22Rv1 (cell line): ENCODE measurements around the gene AGAP9.
"Not testable (repeated sequence)": the region's sequence is repeated elsewhere in the genome, so short reads cannot be mapped to it uniquely, and the experiment has no call there.

Experiments
- ZFX ChIP-seq: fragments of 450-650 bp; IDR thresholded peaks from 2 replicates; pipeline ENCODE4 v1.6.1; 2017; ENCODE audit warnings: antibody characterized with exemption, borderline replicate concordance
- TF ChIP-seq, protein P1 (sequence below): fragments of 450-650 bp; IDR thresholded peaks from 2 replicates; pipeline ENCODE4 v1.5.1; 2017; ENCODE audit warnings: mild to moderate bottlenecking

DNA sequence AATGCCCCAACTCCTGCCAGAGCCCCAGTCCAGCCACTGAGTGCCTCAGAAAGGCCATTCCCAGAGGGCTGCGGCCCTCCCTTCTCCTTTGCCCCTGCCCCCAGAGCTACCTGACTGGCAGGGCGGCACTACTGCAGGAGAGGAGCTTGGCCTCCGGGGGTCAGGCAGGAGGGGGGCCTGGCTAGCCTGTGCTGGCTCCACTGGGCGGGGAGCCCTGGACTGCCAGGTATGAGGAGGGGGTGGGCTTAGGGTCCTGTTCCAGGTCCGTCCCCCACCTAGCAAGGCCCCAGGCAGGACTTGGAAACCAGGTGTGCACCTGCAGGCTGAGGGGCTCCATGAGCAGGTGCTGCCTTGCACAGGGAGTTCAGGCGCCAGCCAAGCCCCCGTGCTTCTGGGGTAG lies 43.3 kb upstream of the AGAP9 start:
- TF ChIP-seq, protein P1, sequence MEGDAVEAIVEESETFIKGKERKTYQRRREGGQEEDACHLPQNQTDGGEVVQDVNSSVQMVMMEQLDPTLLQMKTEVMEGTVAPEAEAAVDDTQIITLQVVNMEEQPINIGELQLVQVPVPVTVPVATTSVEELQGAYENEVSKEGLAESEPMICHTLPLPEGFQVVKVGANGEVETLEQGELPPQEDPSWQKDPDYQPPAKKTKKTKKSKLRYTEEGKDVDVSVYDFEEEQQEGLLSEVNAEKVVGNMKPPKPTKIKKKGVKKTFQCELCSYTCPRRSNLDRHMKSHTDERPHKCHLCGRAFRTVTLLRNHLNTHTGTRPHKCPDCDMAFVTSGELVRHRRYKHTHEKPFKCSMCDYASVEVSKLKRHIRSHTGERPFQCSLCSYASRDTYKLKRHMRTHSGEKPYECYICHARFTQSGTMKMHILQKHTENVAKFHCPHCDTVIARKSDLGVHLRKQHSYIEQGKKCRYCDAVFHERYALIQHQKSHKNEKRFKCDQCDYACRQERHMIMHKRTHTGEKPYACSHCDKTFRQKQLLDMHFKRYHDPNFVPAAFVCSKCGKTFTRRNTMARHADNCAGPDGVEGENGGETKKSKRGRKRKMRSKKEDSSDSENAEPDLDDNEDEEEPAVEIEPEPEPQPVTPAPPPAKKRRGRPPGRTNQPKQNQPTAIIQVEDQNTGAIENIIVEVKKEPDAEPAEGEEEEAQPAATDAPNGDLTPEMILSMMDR = not testable (repeated sequence)
- not testable (repeated sequence) for TF ChIP-seq ZFX
